ENCODE results near the gene CIBAR2.
A peak's percentile ranks its signal among the peaks of the same experiment; 100 is the strongest.

DNA sequence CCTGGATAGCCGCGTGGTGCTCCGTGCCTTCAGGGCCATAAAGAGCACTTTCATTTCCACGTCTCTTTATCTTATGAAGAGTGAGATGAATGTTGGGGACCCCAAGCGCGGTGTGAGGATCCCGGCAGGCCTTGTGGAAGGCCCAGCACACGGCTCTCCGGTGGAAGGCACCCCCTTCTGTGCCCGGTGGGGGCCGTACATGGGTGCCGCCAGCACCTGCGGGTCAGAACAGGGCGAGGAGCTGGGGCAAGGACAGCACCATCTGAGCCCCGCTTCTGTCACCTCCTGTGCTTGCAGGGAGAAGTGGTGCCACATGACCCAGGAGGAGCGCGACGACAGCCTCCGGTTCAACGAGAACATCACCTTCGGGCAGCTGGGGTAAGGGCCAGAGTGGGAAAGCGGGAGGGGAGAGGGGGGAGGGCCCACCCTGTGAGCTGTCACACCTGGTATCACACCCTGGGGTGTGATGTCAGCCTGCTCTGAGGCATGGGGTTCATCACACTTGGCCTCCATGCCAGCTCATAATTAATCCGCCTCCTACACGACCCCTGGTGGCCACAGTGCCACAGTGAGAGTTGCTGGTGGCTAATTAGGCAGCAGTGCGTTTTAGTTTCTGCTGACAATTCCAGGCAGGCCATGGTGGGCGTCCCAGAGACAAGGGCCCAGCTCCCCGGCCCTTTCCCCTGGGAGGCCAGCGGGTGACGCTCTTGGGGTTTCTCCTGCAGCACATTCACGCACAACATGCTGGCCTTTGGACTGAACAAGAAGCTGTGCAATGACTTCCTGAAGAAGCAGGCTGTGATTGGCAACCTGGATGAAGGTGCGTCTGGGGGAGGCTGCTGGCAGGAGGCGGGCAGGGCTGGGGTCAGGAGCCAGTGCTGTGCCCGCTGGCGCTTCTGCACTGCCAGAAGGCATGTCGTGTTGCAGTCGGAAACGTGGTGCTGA lies 25.7 kb downstream of the CIBAR2 start:
- TF ChIP-seq, protein P1, sequence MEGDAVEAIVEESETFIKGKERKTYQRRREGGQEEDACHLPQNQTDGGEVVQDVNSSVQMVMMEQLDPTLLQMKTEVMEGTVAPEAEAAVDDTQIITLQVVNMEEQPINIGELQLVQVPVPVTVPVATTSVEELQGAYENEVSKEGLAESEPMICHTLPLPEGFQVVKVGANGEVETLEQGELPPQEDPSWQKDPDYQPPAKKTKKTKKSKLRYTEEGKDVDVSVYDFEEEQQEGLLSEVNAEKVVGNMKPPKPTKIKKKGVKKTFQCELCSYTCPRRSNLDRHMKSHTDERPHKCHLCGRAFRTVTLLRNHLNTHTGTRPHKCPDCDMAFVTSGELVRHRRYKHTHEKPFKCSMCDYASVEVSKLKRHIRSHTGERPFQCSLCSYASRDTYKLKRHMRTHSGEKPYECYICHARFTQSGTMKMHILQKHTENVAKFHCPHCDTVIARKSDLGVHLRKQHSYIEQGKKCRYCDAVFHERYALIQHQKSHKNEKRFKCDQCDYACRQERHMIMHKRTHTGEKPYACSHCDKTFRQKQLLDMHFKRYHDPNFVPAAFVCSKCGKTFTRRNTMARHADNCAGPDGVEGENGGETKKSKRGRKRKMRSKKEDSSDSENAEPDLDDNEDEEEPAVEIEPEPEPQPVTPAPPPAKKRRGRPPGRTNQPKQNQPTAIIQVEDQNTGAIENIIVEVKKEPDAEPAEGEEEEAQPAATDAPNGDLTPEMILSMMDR (tag by site-specific recombination; IDR thresholded peaks at IDR 0.05): peak; percentile 86
- TF ChIP-seq ZNF140 (tag by site-specific recombination; IDR thresholded peaks at IDR 0.05) (no peak), ZNF114 (tag by site-specific recombination; IDR thresholded peaks at IDR 0.05) (no peak)
- TF ChIP-seq, protein P2, sequence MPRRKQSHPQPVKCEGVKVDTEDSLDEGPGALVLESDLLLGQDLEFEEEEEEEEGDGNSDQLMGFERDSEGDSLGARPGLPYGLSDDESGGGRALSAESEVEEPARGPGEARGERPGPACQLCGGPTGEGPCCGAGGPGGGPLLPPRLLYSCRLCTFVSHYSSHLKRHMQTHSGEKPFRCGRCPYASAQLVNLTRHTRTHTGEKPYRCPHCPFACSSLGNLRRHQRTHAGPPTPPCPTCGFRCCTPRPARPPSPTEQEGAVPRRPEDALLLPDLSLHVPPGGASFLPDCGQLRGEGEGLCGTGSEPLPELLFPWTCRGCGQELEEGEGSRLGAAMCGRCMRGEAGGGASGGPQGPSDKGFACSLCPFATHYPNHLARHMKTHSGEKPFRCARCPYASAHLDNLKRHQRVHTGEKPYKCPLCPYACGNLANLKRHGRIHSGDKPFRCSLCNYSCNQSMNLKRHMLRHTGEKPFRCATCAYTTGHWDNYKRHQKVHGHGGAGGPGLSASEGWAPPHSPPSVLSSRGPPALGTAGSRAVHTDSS (tag by site-specific recombination; IDR thresholded peaks at IDR 0.05): no peak
